Skeletal muscle satellite cell (primary cell): ENCODE data around the gene COPG2.

Experiments used
- H3K27me3 ChIP-seq: 2 replicates; pipeline ENCODE4 v1.7.0; 2013; ENCODE audit warnings: low read length; ENCODE audit not compliant: control insufficient read depth, insufficient read depth
- H3K36me3 ChIP-seq: 2 replicates; pipeline ENCODE4 v1.7.0; 2013; ENCODE audit warnings: mild to moderate bottlenecking, control low read depth, low read length; ENCODE audit not compliant: insufficient read depth
- H3K4me1 ChIP-seq: 2 replicates; pipeline ENCODE4 v1.7.0; 2013; ENCODE audit warnings: low read length; ENCODE audit not compliant: control insufficient read depth, insufficient read depth
- H3K4me2 ChIP-seq: 2 replicates; pipeline ENCODE4 v1.7.0; 2013; ENCODE audit warnings: mild to moderate bottlenecking, low read length
- H3K4me3 ChIP-seq: 2 replicates; pipeline ENCODE4 v1.7.0; 2013; ENCODE audit warnings: low read length
- H3K9ac ChIP-seq: 2 replicates; pipeline ENCODE4 v1.7.0; 2013; ENCODE audit warnings: mild to moderate bottlenecking, low read depth, low read length, moderate library complexity
- H3K9me3 ChIP-seq: replicated peaks from 2 replicates; pipeline ENCODE4 v1.7.0; 2013; ENCODE audit warnings: mild to moderate bottlenecking, control low read depth, low read length

The COPG2 gene

DNA sequence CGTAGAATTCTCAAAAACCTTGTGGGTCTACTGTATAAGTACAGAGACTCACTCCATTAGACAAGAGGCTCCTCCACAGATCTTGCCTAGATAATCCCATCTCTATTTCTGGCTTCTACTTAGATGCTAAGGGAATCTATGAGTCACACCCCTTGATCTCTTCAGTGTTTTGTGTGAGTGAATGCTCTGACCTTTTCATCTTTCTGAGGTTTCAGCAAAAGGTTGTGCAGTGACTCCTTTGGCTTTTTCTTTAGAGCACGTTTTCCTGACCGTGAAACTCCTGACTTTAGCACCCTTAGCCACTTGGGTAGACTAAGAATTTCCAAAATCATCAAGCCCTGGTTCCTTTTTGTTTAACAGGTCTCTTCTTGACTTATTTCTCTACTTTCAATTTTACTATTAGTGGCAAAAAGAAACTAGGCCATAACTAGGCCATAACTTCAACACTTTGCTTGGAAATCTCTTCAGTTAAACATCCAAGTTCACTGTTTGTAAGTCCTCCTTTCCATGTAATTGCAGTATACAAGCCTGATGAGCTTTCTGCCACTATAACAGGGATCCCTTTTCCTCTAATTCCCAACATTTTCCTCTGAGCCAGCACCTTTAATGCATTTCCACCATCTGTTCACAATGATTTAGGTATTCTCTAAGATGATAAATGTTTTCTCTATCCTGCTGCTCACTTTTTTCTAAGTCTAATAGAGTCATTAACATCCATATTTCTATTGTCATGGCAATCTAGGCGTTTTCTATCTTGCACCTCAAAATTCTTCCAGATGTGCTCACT, 19.4 kb downstream of the COPG2 start:
- Histone ChIP-seq H3K4me2 (no peak overlapping the region), H3K9me3 (no peaks in the 10 kb centered on the region), H3K9ac (no peak overlapping the region), H3K27me3 (no peaks in the 10 kb centered on the region), H3K4me1 (no peaks in the 10 kb centered on the region), H3K36me3 (no peaks in the 10 kb centered on the region), H3K4me3 (no peak overlapping the region)

DNA sequence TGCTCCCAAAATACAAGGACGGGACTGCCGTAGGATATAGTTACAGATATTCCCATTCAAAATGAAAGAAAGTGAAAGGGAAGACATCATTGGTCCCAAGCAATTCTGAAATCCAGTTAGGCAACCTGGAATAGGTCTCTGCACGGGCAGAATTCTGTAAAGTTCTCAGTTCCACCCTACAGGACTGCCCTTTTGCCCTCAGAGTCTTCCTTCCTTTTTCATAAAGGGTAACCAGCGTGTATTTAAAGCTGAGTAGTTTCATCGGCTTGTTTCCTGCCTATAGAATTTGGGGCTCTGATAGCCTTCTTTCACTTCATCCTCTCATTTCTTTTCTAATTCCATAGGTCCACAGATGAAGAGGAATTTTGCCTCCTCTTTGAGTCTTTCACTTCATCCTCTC, 20.0 kb downstream of the COPG2 start:
- no peak overlapping the region for H3K9ac ChIP-seq
- H3K9me3 ChIP-seq = no peaks in the 10 kb centered on the region
- H3K27me3 ChIP-seq = no peaks in the 10 kb centered on the region
- H3K4me3 ChIP-seq = no peak overlapping the region
- H3K4me1 ChIP-seq = no peaks in the 10 kb centered on the region
- no peak overlapping the region for H3K4me2 ChIP-seq
- H3K36me3 ChIP-seq = no peaks in the 10 kb centered on the region

DNA sequence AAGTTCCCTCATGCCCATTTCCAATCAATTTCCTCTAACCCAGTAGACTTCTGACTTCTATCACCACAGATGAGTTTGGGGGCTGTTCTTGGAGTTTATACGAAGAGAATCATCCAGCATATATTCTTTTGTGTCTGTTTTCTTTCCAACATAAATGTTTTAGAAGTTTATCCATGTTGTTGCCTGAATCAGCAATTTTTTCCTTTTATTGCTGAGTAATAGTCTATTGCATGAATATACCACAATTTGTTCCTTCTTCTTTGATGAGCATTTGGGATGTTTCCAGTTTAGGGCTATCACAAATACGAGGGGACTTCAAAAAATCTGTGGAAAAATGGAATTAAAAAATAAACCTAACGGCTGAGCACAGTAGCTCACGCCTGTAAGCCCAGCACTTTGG, 26.2 kb downstream of the COPG2 start:
- no peak overlapping the region for H3K9ac ChIP-seq
- no peak overlapping the region for H3K4me3 ChIP-seq
- H3K27me3 ChIP-seq = no peaks in the 10 kb centered on the region
- no peaks in the 10 kb centered on the region for H3K36me3 ChIP-seq
- no peak overlapping the region for H3K4me2 ChIP-seq
- no peaks in the 10 kb centered on the region for H3K9me3 ChIP-seq
- no peaks in the 10 kb centered on the region for H3K4me1 ChIP-seq

DNA sequence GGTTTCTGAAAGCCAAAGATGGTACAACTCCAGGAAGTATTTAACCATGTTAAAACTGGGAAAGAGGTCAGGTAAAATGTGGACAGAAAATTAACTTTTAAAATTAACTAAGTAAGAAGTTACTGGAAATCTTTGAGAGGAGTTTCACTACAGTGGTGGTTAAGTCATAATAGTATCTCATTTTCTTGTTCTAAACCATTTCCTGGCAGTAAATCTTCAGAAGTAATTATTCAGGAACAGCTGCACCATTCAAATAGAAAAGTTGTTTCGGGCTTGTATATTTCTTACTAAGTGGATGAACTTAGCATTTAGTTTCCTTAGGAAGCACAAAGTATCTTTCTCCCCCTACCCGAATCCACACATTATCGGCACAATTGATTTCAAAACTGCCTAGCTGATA, 27.1 kb downstream of the COPG2 start:
- H3K36me3 ChIP-seq = no peaks in the 10 kb centered on the region

DNA sequence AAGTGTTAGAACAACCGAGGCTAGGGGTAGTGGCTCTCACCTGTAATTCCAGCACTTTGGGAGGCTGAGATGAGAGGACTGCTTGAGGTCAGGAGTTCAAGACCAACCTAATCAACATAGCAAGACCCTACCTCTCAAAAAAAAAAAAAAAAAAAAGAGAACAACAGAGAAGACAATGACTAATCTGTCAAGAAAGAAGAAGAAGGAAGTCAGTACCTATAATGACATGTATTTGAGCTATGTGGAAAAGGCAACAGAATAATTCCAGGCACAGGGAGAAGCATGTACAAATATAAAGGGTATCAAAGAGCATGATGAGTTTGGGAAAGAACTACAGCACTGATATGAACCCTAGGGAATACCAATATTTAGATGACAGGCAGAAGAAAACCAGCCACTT, 27.5 kb downstream of the COPG2 start:
- Histone ChIP-seq H3K4me1 (no peaks in the 10 kb centered on the region), H3K4me3 (no peak overlapping the region), H3K9me3 (no peaks in the 10 kb centered on the region), H3K9ac (no peak overlapping the region), H3K27me3 (no peaks in the 10 kb centered on the region), H3K4me2 (no peak overlapping the region), H3K36me3 (no peaks in the 10 kb centered on the region)

More for the DNA sequence above, 27.1 kb downstream of the COPG2 start:
- Histone ChIP-seq H3K9me3 (no peaks in the 10 kb centered on the region), H3K4me2 (no peak overlapping the region), H3K27me3 (no peaks in the 10 kb centered on the region), H3K4me1 (no peaks in the 10 kb centered on the region), H3K9ac (no peak overlapping the region), H3K4me3 (no peak overlapping the region)

DNA sequence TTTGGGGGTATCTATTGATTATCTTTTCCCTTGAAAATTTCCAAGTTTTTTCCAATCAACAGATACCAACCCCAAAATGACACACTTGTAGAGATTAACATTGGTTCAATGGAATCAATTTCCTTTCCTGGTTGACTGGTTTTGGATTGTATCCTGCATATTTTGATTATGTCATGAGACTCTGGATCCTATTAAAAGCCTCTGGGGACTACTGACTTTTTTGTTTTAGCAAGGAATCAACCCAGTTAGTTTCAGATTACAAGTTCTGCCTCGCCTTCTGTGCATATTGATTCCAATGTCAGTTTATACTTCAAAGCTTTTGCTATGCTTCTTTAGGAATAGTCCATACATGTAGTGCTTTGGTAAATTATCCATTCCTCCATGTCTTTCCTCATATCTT, 29.2 kb downstream of the COPG2 start:
- Histone ChIP-seq H3K27me3 (no peaks in the 10 kb centered on the region), H3K9ac (no peak overlapping the region), H3K4me2 (no peak overlapping the region), H3K9me3 (no peaks in the 10 kb centered on the region), H3K36me3 (no peaks in the 10 kb centered on the region), H3K4me1 (no peaks in the 10 kb centered on the region), H3K4me3 (no peak overlapping the region)

DNA sequence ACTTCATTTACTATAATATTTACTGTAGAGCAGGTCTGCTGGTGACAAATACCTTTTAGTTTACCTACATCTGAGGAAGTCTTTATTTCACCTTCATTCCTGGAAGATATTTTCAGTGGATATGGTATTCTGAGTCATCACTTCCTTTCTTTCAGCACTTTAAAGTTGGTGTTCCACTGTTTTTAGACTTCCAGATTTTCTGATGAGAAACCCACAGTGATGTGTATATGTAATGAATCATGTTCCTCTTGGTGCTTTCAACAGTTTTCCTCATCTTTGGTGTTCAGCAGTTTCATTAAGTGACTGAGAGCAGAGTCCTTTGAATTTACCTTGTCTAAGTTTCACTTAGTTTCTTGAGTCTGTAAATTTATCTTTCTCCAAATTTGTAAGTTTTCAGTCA, 36.4 kb downstream of the COPG2 start:
- Histone ChIP-seq H3K9ac (no peak overlapping the region), H3K4me1 (peaks cover 4% of the 10 kb centered on the region), H3K4me2 (no peak overlapping the region), H3K4me3 (no peak overlapping the region), H3K27me3 (no peaks in the 10 kb centered on the region), H3K9me3 (peaks cover 5% of the 10 kb centered on the region), H3K36me3 (no peaks in the 10 kb centered on the region)

DNA sequence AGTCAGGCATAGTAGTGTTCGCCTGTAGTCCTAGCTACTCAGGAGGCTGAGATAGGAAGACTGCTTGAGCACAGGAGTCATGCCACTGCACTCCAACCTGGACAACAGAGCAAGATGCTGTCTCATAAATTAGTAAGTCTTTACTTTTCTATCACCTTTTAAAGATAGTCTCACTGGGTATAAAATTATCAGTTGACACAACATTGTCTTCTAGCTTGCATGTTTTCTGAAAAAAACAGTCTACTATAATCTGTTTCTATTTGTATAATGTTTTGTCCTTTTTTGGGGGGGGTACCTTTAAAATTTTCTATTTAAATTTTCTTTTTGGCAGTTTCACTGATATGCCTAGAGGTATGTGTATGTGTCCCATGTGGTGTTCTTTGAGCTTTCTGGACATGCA, 39.6 kb downstream of the COPG2 start:
- H3K4me3 ChIP-seq = no peak overlapping the region
- no peaks in the 10 kb centered on the region for H3K27me3 ChIP-seq
- H3K9me3 ChIP-seq = peaks cover 5% of the 10 kb centered on the region
- peaks cover 4% of the 10 kb centered on the region for H3K4me1 ChIP-seq
- no peak overlapping the region for H3K4me2 ChIP-seq
- H3K9ac ChIP-seq = no peak overlapping the region
- no peaks in the 10 kb centered on the region for H3K36me3 ChIP-seq

DNA sequence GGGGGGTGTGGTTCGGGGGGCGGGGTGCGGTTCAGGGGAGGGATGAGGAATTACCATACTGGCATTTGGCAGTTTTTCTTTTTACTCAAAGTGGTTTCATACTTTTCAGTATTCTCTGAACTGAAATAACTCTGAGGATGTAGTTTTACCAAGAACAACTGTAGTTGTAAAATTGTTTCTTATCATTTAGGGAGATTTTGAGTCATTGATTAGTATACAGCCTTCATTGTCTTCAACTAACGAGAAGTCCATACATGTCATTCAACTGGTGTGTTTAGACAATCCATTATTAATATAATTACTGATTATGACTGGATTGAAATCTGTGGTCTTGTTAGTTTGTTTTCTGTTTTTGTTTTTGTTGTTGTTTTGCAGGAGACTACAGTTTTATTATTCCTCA, 40.8 kb downstream of the COPG2 start:
- H3K27me3 ChIP-seq = no peaks in the 10 kb centered on the region
- peaks cover 4% of the 10 kb centered on the region for H3K4me1 ChIP-seq
- no peak overlapping the region for H3K4me3 ChIP-seq
- no peaks in the 10 kb centered on the region for H3K36me3 ChIP-seq
- H3K4me2 ChIP-seq = no peak overlapping the region
- peaks cover 5% of the 10 kb centered on the region for H3K9me3 ChIP-seq
- H3K9ac ChIP-seq = no peak overlapping the region

DNA sequence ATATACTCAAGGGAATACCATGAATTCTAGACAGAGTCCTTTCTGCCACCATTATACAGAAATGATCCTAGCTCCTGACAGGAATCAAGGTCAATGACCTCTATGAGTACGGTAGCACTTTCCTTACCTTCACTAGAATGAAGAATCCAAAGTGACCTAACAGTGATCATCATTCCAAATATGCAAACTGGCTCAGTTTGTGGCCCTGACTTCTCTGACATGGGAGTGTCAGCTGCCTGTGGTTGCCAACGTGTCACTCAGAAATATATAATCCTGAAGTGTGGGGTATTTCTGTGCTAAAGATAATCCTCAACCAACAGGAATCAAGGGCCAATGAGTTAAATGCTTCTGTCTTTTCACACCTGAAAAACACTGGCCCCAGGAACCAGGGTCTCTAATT, 45.7 kb downstream of the COPG2 start:
- no peaks in the 10 kb centered on the region for H3K27me3 ChIP-seq
- no peaks in the 10 kb centered on the region for H3K36me3 ChIP-seq
- H3K9me3 ChIP-seq = no peaks in the 10 kb centered on the region
- H3K9ac ChIP-seq = no peak overlapping the region
- H3K4me2 ChIP-seq = no peak overlapping the region
- no peaks in the 10 kb centered on the region for H3K4me1 ChIP-seq
- H3K4me3 ChIP-seq = no peak overlapping the region

DNA sequence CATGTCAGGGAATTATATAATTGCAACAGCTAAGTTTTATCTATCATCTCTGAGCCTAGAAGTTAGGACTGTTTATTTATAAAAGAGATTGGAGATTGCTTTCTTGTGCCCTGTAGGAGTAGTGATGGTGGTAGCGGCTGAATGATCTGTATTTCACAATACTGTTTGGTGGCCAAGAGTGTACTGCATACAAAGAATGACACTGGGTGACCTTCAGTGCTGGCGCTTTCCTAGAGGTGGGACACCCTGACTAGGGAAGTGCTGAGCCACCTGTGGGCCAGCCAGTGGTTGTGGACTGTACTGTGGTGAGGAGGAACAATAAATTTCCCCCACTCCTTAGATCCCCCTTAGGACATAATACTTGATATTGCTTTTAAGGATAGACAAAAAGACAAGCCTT, 53.0 kb downstream of the COPG2 start:
- Histone ChIP-seq H3K4me2 (no peak overlapping the region), H3K4me1 (no peaks in the 10 kb centered on the region), H3K9me3 (no peaks in the 10 kb centered on the region), H3K9ac (no peak overlapping the region), H3K27me3 (no peaks in the 10 kb centered on the region), H3K4me3 (no peak overlapping the region), H3K36me3 (peaks cover 6% of the 10 kb centered on the region)

DNA sequence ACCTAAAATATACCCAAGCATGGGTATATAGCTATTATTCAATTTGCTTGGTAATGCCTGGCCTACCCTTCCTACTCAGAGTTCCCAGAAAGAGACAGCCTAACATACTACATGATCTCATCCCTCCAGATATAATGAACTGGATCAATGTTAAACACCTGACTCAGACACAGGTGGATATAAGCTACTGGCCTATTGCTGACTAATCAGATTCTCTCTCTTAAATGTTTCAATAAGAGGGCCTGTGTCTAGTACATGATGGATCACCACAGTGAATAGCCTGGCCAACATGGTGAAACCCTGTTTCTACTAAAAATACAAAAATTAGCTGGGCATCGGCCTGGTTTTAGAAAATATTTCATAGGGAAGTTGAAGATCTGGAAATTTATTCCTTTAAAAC, 54.1 kb downstream of the COPG2 start:
- Histone ChIP-seq H3K9ac (no peak overlapping the region), H3K4me2 (no peak overlapping the region), H3K27me3 (no peaks in the 10 kb centered on the region), H3K4me3 (no peak overlapping the region), H3K9me3 (no peaks in the 10 kb centered on the region), H3K36me3 (peaks cover 12% of the 10 kb centered on the region), H3K4me1 (no peaks in the 10 kb centered on the region)
